Retinal pigment epithelial cell (primary cell): ENCODE data around the gene CPZ.

Source experiments
- DNase-seq: peaks from one replicate; pipeline ENCODE4 v3.0.0-alpha.2; 2010; ENCODE audit warnings: low read depth
- H3K4me3 ChIP-seq: 2 replicates; pipeline ENCODE4 v1.5.1; 2011; ENCODE audit warnings: mild to moderate bottlenecking, low read length, control low read depth, moderate library complexity
- TF ChIP-seq, protein P1 (sequence below): conservative IDR thresholded peaks from 2 replicates; pipeline ENCODE4 v1.5.1; 2011; ENCODE audit warnings: low read depth, low read length, control low read depth, inconsistent platforms

CPZ gene

DNA sequence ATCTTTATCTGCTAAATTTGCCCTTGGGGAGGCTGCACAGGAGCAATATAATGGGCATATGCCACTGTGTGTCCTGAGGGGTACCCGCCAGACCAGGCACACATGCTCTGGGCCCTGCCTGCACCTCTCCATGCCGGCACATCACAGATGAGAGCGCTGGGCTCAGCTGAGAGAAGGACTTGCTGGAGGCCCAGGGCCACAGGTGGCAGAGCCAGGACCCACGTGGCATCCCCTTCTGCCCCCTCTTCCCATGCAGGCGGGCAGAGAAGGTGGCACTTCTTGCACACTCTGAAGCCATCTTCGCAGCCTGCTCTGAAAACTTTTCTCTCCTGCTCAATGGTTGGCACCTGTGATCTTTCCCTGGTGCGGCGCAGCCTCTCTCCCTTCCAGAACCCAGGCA lies 20.1 kb downstream of the CPZ start:
- TF ChIP-seq, protein P1, sequence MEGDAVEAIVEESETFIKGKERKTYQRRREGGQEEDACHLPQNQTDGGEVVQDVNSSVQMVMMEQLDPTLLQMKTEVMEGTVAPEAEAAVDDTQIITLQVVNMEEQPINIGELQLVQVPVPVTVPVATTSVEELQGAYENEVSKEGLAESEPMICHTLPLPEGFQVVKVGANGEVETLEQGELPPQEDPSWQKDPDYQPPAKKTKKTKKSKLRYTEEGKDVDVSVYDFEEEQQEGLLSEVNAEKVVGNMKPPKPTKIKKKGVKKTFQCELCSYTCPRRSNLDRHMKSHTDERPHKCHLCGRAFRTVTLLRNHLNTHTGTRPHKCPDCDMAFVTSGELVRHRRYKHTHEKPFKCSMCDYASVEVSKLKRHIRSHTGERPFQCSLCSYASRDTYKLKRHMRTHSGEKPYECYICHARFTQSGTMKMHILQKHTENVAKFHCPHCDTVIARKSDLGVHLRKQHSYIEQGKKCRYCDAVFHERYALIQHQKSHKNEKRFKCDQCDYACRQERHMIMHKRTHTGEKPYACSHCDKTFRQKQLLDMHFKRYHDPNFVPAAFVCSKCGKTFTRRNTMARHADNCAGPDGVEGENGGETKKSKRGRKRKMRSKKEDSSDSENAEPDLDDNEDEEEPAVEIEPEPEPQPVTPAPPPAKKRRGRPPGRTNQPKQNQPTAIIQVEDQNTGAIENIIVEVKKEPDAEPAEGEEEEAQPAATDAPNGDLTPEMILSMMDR: no peak
- H3K4me3 ChIP-seq: no peak overlapping the region
- DNase-seq: no peak

DNA sequence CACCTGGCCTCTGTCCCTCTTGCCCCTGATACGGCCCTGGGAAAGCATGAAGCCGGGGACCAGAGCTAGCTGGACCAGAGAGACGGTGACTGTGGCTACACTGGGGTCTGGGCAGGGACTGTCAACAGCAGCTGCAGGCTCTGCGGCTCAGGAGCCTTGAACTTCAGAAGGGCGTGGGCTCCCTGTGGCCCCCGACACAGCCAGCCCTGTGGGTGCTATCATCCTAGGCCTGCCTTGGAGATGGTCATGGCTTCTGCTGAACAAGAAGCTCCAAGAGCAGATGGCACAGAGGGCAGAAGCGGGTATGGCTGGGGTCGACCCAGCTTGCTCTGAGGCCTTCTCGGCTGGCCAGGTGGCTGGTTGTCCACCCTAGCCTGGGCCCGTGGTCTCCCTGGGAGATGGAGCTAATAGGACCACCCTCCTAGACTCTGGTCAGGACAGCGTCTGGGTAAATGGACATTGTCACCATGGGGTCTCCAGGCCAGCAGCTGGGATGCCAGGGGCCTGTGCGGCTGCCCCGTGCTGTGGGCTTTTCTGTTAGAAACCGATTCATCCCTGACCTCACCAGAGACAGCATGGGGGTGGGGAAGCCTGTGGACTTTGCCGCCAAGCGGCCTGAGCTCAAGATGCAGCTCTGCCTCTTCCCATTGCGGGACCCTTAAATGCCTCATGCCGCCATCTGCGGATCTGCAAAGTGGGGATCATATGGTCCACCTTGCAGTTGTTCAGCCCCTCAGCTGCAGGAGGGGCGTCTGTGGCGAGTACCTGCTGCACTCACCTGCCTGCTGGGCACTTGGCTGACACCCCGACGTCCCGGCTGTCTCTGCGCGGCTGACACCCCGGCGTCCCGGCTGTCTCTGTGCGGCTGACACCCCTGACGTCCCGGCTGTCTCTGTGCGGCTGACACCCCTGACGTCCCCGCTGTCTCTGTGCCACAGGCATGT lies 21.1 kb downstream of the CPZ start:
- no peak for DNase-seq
- no peak overlapping the region for H3K4me3 ChIP-seq
- TF ChIP-seq, protein P1: no peak

- DNase-seq: no peak
- no peak overlapping the region for H3K4me3 ChIP-seq
- TF ChIP-seq, protein P1: no peak
Observed at GRCh38 chr4:8614365-8615193, 22.0 kb downstream of the CPZ start.

GRCh38 chr4:8615366-8615765 lies 22.8 kb downstream of the CPZ start:
- DNase-seq: no peak
- TF ChIP-seq, protein P1: no peak
- H3K4me3 ChIP-seq: no peak overlapping the region

DNA sequence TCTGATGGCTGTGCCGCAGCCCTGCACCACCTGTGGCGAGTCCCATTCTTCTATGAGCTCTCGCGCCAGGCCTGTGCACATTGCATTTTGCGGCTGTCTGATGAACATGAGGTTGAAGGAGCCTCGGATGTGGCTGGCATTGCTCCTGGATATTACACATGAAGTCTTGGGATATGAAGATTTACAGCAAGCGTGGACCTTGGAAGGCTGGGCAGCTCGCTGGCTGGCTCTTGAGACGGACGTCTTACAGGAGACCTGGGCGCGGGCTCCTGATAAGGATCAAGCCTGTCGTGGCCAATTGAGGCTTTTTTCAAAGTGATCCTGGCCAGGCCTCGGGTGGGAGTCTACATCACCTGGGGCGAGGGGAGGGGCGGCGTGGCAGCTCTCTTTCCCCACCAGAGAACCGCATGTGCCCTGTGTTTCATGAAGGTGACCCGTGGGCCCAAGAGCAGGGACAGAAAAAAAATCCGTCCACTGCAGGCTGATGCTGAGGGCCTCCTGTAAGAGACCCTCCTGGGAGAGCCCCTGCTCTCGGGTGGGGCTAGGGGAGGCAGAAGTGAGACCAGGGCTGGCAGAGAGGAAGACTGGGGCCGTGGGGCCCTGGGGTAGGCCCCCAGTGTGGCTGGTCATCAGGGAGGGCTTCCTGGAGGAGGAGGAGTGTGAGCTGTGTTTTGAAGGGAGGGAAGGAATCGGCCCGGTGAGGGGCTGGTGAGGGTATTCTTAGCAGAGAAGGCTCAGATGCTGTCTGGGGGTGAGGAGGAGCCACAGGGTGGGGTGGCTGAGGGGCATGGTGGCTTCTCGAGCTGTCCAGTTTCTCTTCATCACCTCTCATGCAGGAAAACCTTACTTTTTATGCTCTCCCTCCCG lies 23.6 kb downstream of the CPZ start:
- DNase-seq: no peak
- TF ChIP-seq, protein P1: no peak
- no peak overlapping the region for H3K4me3 ChIP-seq

GRCh38 chr4:8616831-8617230 lies 24.3 kb downstream of the CPZ start:
- DNase-seq: no peak
- TF ChIP-seq, protein P1: no peak
- H3K4me3 ChIP-seq: no peak overlapping the region
